Astrocyte of the cerebellum (primary cell): ENCODE data around the gene ODR4.
"Not testable (repeated sequence)": the region's sequence is repeated elsewhere in the genome, so short reads cannot be mapped to it uniquely, and the experiment has no call there.

Experiments used
- DNase-seq: peaks from one replicate; pipeline ENCODE4 v3.0.0-alpha.2; 2011; ENCODE audit warnings: low read depth
- H3K4me3 ChIP-seq: 2 replicates; pipeline ENCODE4 v1.5.1; 2011; ENCODE audit warnings: mild to moderate bottlenecking, low read depth, low read length, moderate library complexity
- in situ Hi-C: cut with HindIII; loops from 2 replicates; pipeline ENCODE4 v1.10.0; 2017; ENCODE audit warnings: low sequenced_read_pairs
- TF ChIP-seq, protein P1 (sequence below): IDR thresholded peaks from 2 replicates; pipeline ENCODE4 v1.5.1; 2012; ENCODE audit warnings: low read length, low read depth, moderate library complexity, mild to moderate bottlenecking; ENCODE audit errors: missing control alignments

The ODR4 gene

DNA sequence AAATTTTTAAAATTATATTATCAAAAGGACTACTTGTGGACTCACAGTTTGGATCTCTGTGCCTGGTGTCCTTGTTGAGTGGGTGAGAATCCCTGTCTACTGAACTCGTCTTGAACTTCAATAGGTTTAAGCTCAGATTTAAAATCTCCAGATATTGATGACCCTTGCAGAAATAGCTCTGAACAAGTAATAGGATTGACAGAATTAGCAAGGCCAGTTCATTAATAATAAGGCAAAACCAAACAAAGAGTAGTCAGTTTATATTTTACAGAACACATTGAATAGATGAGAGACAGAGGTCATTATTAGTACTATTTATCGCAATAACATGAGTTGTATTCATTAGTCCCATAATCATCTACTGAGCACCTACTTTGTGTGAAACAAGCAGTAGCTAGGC is 85.4 kb downstream of the ODR4 start, which contains the start of gene PDC:
Gene PDC, minus strand, starts transcription at position 101 of the 400 bp plus-strand sequence. CDS start 11,655 bp downstream, outside the sequence.
- DNase-seq, result no peak
- in situ Hi-C loops, result no loop called here
- no peak within 1 kb of the TSS for H3K4me3 ChIP-seq
- TF ChIP-seq, protein P1, sequence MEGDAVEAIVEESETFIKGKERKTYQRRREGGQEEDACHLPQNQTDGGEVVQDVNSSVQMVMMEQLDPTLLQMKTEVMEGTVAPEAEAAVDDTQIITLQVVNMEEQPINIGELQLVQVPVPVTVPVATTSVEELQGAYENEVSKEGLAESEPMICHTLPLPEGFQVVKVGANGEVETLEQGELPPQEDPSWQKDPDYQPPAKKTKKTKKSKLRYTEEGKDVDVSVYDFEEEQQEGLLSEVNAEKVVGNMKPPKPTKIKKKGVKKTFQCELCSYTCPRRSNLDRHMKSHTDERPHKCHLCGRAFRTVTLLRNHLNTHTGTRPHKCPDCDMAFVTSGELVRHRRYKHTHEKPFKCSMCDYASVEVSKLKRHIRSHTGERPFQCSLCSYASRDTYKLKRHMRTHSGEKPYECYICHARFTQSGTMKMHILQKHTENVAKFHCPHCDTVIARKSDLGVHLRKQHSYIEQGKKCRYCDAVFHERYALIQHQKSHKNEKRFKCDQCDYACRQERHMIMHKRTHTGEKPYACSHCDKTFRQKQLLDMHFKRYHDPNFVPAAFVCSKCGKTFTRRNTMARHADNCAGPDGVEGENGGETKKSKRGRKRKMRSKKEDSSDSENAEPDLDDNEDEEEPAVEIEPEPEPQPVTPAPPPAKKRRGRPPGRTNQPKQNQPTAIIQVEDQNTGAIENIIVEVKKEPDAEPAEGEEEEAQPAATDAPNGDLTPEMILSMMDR, result no peak

DNA sequence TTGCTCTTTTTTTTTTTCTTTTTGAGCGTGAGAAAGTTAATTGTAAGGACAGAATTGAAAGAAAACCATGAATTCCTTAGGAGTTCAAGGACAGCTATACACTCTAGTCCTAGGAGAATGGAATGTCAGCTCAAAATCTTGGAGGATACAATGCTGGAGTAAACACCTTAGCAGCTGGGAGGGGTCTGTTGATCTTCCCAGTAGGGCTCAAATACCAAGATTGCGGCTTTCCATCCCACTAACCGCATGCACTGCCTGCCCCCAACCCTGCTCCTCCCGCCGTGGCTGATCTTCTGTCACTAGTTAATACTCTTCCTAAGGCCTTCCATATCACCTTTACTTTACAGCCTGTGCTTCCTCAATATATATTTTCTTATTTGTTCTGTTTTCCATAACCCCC is 87.9 kb downstream of the ODR4 start:
- no peak overlapping the region for H3K4me3 ChIP-seq
- no peak for DNase-seq
- TF ChIP-seq, protein P1, result no peak
- in situ Hi-C loops, result no loop called here

DNA sequence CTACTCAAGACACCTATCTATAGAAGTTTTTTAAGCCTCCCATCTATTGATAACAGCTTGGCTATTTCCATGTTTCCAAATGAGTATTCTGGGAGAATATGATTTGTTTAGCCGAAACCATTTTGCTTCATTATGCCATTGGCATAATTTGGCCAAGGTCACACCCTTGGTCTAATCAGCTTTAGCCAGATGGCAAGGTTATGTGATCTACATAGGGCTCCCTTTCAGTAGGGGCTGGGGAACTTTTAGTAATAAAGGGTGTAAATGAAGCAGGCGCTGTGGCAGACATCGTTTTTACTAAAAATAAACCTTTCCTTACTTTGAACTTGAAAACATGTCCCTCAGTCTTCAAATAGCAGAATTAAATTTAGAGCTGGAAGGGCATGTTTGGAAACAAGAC is 88.3 kb downstream of the ODR4 start:
- in situ Hi-C loops, result no loop called here
- no peak overlapping the region for H3K4me3 ChIP-seq
- DNase-seq, result no peak
- TF ChIP-seq, protein P1, result no peak

DNA sequence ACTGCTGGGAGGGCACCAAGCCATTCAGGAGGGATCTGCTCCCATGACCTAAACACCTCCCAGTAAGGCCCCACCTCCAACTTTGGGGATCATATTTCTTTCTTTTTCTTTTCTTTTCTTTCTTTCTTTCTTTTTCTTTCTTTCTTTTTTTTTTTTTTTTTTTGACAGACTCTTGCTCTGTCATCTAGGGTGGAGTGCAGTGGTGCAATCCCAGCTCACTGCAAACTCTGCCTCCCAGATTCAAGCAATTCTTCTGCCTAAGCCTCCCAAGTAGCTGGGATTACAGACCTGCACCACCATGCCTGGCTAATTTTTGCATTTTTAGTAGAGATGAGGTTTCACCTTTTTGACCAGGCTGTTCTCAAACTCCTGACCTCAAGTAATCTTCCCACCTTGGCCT is 89.9 kb downstream of the ODR4 start:
- in situ Hi-C loops, H3K4me3 ChIP-seq, DNase-seq: not testable (repeated sequence)

DNA sequence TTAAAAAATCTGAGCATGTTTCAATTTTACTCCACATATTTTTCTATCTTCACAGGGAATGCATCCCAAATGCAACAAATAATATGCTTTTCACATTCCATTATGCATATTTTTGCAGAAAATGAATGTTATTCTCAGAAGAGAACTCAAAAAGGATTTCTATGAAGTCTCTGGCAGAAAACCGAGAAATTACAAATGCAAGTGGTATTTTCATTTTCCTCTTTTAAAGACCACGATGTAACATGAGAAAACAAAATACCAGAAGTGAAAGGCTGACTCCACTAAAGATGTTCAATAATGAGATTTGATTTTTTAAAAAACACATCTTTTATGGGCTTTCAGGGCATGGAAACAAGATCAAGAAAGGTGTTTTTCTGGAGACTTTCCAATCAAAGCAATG is 90.3 kb downstream of the ODR4 start:
- in situ Hi-C loops, result no loop called here
- TF ChIP-seq, protein P1, result no peak
- H3K4me3 ChIP-seq, result no peak overlapping the region
- DNase-seq, result no peak
